Adrenal gland (tissue), 5 donors: ENCODE results near the gene DHX32.

ENCODE experiments used
- POLR2A ChIP-seq, 2 donors: fragments of 450-650 bp; IDR thresholded peaks; one replicate each; pipeline ENCODE4 v1.6.1; 2017; ENCODE audit warnings: antibody characterized with exemption in 2 of 2, mild to moderate bottlenecking in 2 of 2, moderate library complexity in 1 of 2
- TF ChIP-seq, protein P1 (sequence below), 6 experiments: fragments of 450-650 bp in 4 of 6; fragments of 200-600 bp in 2 of 6; sonication (generic) in 1 of 6; IDR thresholded peaks; 1 replicate in 5 of 6; 2 replicates in 1 of 6; pipeline versions ENCODE4 v1.5.1 to v1.8.0; 2016 to 2021; ENCODE audit warnings: antibody characterized with exemption in 6 of 6, mild to moderate bottlenecking in 2 of 6, moderate library complexity in 1 of 6
- donor health status: DM: no; HTN: no; CAD: no.

- TF ChIP-seq, protein P1, sequence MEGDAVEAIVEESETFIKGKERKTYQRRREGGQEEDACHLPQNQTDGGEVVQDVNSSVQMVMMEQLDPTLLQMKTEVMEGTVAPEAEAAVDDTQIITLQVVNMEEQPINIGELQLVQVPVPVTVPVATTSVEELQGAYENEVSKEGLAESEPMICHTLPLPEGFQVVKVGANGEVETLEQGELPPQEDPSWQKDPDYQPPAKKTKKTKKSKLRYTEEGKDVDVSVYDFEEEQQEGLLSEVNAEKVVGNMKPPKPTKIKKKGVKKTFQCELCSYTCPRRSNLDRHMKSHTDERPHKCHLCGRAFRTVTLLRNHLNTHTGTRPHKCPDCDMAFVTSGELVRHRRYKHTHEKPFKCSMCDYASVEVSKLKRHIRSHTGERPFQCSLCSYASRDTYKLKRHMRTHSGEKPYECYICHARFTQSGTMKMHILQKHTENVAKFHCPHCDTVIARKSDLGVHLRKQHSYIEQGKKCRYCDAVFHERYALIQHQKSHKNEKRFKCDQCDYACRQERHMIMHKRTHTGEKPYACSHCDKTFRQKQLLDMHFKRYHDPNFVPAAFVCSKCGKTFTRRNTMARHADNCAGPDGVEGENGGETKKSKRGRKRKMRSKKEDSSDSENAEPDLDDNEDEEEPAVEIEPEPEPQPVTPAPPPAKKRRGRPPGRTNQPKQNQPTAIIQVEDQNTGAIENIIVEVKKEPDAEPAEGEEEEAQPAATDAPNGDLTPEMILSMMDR (IDR thresholded peaks at IDR 0.05), result no peak
- TF ChIP-seq POLR2A (IDR thresholded peaks at IDR 0.05), result no peak
Measured at GRCh38 chr10:125881192-125881591, at the start of gene DHX32.
